ENCODE results near the gene RALB.

The RALB gene

GRCh38 chr2:120240901-120241429 lies 11.7 kb upstream of the RALB start:
- no peaks in the 10 kb centered on the region for H3K4me1 Mint-ChIP-seq
- H3K36me3 Mint-ChIP-seq (ENCODE audit: insufficient read depth) = peaks cover 1% of the 10 kb centered on the region
- no peak overlapping the region for H3K27ac Mint-ChIP-seq (ENCODE audit: low read depth)
- no peak for ATAC-seq (replicated peaks; ENCODE audit: extremely low read depth, poor library complexity, severe bottlenecking)
- H3K9me3 Mint-ChIP-seq = no peaks in the 10 kb centered on the region
- DNase-seq (ENCODE audit: low spot score in 2 of 2) = no peak
- no peak overlapping the region for H3K4me3 Mint-ChIP-seq
- H3K27me3 Mint-ChIP-seq = no peaks in the 10 kb centered on the region

GRCh38 chr2:120241684-120242083 lies 11.0 kb upstream of the RALB start:
- no peak for DNase-seq (ENCODE audit: low spot score in 2 of 2)
- H3K36me3 Mint-ChIP-seq (ENCODE audit: insufficient read depth) = peaks cover 1% of the 10 kb centered on the region
- H3K9me3 Mint-ChIP-seq = no peaks in the 10 kb centered on the region
- H3K4me1 Mint-ChIP-seq = no peaks in the 10 kb centered on the region
- H3K4me3 Mint-ChIP-seq = no peak overlapping the region
- ATAC-seq (replicated peaks; ENCODE audit: extremely low read depth, poor library complexity, severe bottlenecking) = no peak
- H3K27me3 Mint-ChIP-seq = peaks cover 3% of the 10 kb centered on the region
- H3K27ac Mint-ChIP-seq (ENCODE audit: low read depth) = no peak overlapping the region

GRCh38 chr2:120243211-120243610 lies 9.4 kb upstream of the RALB start:
- Mint-ChIP-seq H3K4me3 (no peak overlapping the region), H3K27ac (ENCODE audit: low read depth) (no peak overlapping the region), H3K4me1 (no peaks in the 10 kb centered on the region), H3K27me3 (peaks cover 16% of the 10 kb centered on the region), H3K9me3 (no peaks in the 10 kb centered on the region), H3K36me3 (ENCODE audit: insufficient read depth) (peaks cover 1% of the 10 kb centered on the region)
- ATAC-seq (replicated peaks; ENCODE audit: extremely low read depth, poor library complexity, severe bottlenecking) (no peak), DNase-seq (ENCODE audit: low spot score in 2 of 2) (no peak)

- DNase-seq (ENCODE audit: low spot score in 2 of 2) (no peak), ATAC-seq (replicated peaks; ENCODE audit: extremely low read depth, poor library complexity, severe bottlenecking) (no peak)
- no peak overlapping the region for H3K27ac Mint-ChIP-seq (ENCODE audit: low read depth)
- no peak overlapping the region for H3K4me3 Mint-ChIP-seq
- peaks cover 24% of the 10 kb centered on the region for H3K27me3 Mint-ChIP-seq
- no peaks in the 10 kb centered on the region for H3K9me3 Mint-ChIP-seq
- peaks cover 1% of the 10 kb centered on the region for H3K36me3 Mint-ChIP-seq (ENCODE audit: insufficient read depth)
- H3K4me1 Mint-ChIP-seq = no peaks in the 10 kb centered on the region
Measured at GRCh38 chr2:120243875-120244553, 8.6 kb upstream of the RALB start.

- H3K27me3 Mint-ChIP-seq = peaks cover 25% of the 10 kb centered on the region
- H3K36me3 Mint-ChIP-seq (ENCODE audit: insufficient read depth) = peaks cover 1% of the 10 kb centered on the region
Measured at GRCh38 chr2:120244656-120245519, 7.8 kb upstream of the RALB start.

GRCh38 chr2:120245520-120246332 lies 6.9 kb upstream of the RALB start:
- no peak for ATAC-seq (replicated peaks; ENCODE audit: extremely low read depth, poor library complexity, severe bottlenecking)
- no peak overlapping the region for H3K4me3 Mint-ChIP-seq
- no peak for DNase-seq (ENCODE audit: low spot score in 2 of 2)
- no peaks in the 10 kb centered on the region for H3K4me1 Mint-ChIP-seq
- H3K9me3 Mint-ChIP-seq = no peaks in the 10 kb centered on the region
- H3K36me3 Mint-ChIP-seq (ENCODE audit: insufficient read depth) = peaks cover 1% of the 10 kb centered on the region
- H3K27ac Mint-ChIP-seq (ENCODE audit: low read depth) = no peak overlapping the region
- peaks cover 25% of the 10 kb centered on the region for H3K27me3 Mint-ChIP-seq

More at GRCh38 chr2:120244656-120245519, 7.8 kb upstream of the RALB start:
- no peak for ATAC-seq (replicated peaks; ENCODE audit: extremely low read depth, poor library complexity, severe bottlenecking)
- Mint-ChIP-seq H3K9me3 (no peaks in the 10 kb centered on the region), H3K4me1 (no peaks in the 10 kb centered on the region), H3K4me3 (no peak overlapping the region), H3K27ac (ENCODE audit: low read depth) (no peak overlapping the region)
- DNase-seq (ENCODE audit: low spot score in 2 of 2) = no peak

GRCh38 chr2:120246546-120247300 lies 5.9 kb upstream of the RALB start:
- H3K4me3 Mint-ChIP-seq = no peak overlapping the region
- H3K36me3 Mint-ChIP-seq (ENCODE audit: insufficient read depth) = peaks cover 1% of the 10 kb centered on the region
- H3K27me3 Mint-ChIP-seq = peaks cover 25% of the 10 kb centered on the region
- no peak for ATAC-seq (replicated peaks; ENCODE audit: extremely low read depth, poor library complexity, severe bottlenecking)
- no peak for DNase-seq (ENCODE audit: low spot score in 2 of 2)
- no peak overlapping the region for H3K27ac Mint-ChIP-seq (ENCODE audit: low read depth)
- peaks cover 2% of the 10 kb centered on the region for H3K4me1 Mint-ChIP-seq
- H3K9me3 Mint-ChIP-seq = no peaks in the 10 kb centered on the region

- no peaks in the 10 kb centered on the region for H3K9me3 Mint-ChIP-seq
- no peak overlapping the region for H3K27ac Mint-ChIP-seq (ENCODE audit: low read depth)
- H3K4me3 Mint-ChIP-seq = no peak overlapping the region
- H3K36me3 Mint-ChIP-seq (ENCODE audit: insufficient read depth) = peaks cover 7% of the 10 kb centered on the region
- DNase-seq (ENCODE audit: low spot score in 2 of 2) (no peak), ATAC-seq (replicated peaks; ENCODE audit: extremely low read depth, poor library complexity, severe bottlenecking) (no peak)
- H3K27me3 Mint-ChIP-seq = peaks cover 25% of the 10 kb centered on the region
- H3K4me1 Mint-ChIP-seq = peaks cover 11% of the 10 kb centered on the region
Measured at GRCh38 chr2:120247851-120248250, 4.8 kb upstream of the RALB start.

GRCh38 chr2:120250640-120251039 lies 2.0 kb upstream of the RALB start:
- DNase-seq (ENCODE audit: low spot score in 2 of 2) (no peak), ATAC-seq (replicated peaks; ENCODE audit: extremely low read depth, poor library complexity, severe bottlenecking) (no peak)
- Mint-ChIP-seq H3K4me3 (no peak overlapping the region), H3K27ac (ENCODE audit: low read depth) (no peak overlapping the region), H3K9me3 (no peaks in the 10 kb centered on the region), H3K36me3 (ENCODE audit: insufficient read depth) (peaks cover 10% of the 10 kb centered on the region), H3K4me1 (peaks cover 34% of the 10 kb centered on the region), H3K27me3 (peaks cover 25% of the 10 kb centered on the region)

GRCh38 chr2:120251078-120251477 lies 1.6 kb upstream of the RALB start:
- H3K36me3 Mint-ChIP-seq (ENCODE audit: insufficient read depth) = peaks cover 10% of the 10 kb centered on the region
- DNase-seq (ENCODE audit: low spot score in 2 of 2) = no peak
- H3K27me3 Mint-ChIP-seq = peaks cover 25% of the 10 kb centered on the region
- H3K9me3 Mint-ChIP-seq = no peaks in the 10 kb centered on the region
- H3K4me1 Mint-ChIP-seq = peaks cover 37% of the 10 kb centered on the region
- no peak overlapping the region for H3K4me3 Mint-ChIP-seq
- no peak for ATAC-seq (replicated peaks; ENCODE audit: extremely low read depth, poor library complexity, severe bottlenecking)
- no peak overlapping the region for H3K27ac Mint-ChIP-seq (ENCODE audit: low read depth)

- ATAC-seq (replicated peaks; ENCODE audit: extremely low read depth, poor library complexity, severe bottlenecking) (no peak), DNase-seq (ENCODE audit: low spot score in 2 of 2) (no peak)
- Mint-ChIP-seq H3K4me1 (peaks cover 44% of the 10 kb centered on the region), H3K9me3 (no peaks in the 10 kb centered on the region), H3K27ac (ENCODE audit: low read depth) (peak overlapping the region; percentile 97), H3K27me3 (peaks cover 20% of the 10 kb centered on the region), H3K36me3 (ENCODE audit: insufficient read depth) (peaks cover 10% of the 10 kb centered on the region), H3K4me3 (peak overlapping the region; percentile 99)
Measured at GRCh38 chr2:120251880-120252224, 800 bp upstream of the RALB start.
